GM12878 (cell line): ENCODE measurements around the gene TXNRD3. TPM values are rescaled to one million over a fixed set of nuclear protein-coding genes. Genes with fewer than 3 reads are reported as not detected.

Experiments used
- ATAC-seq: fragments of 200-7000 bp; cut with Tn5 transposase; 3 replicates; pipeline ENCODE4 v1.9.1; 2020; ENCODE audit warnings: mild to moderate bottlenecking, moderate library complexity
- BruUV-seq: library from RNA; stranded (reverse); fragments of 400-500 nt; replicated peaks from 2 replicates; lab custom pipeline; 2021; lab: Mats Ljungman, UMichigan
- CTCF ChIA-PET: fragments of 300-600 bp; sonication (Branson Sonifier 250); formaldehyde crosslinking; extraction: SDS; loops from one replicate; lab custom pipeline; 2021; ENCODE audit warnings: inconsistent platforms; lab: Yijun Ruan, JAX
- POLR2A ChIA-PET: fragments of 350-600 bp; formaldehyde crosslinking; extraction: SDS; loops from one replicate; lab custom pipeline; 2021; ENCODE audit warnings: inconsistent platforms; lab: Charles Lee
- RAD21 ChIA-PET: fragments of 300-600 bp; sonication (Branson Sonifier 250); formaldehyde crosslinking; loops from one replicate; lab custom pipeline; 2023; ENCODE audit warnings: antibody characterized with exemption; ENCODE audit not compliant: unreplicated experiment; lab: Charles Lee
- SMC1A ChIA-PET: fragments of 300-600 bp; sonication (Branson Sonifier 250); formaldehyde crosslinking; loops from one replicate; lab custom pipeline; 2023; ENCODE audit not compliant: unreplicated experiment, uncharacterized antibody; lab: Charles Lee
- DNase-seq: peaks from one replicate; pipeline ENCODE4 v3.0.0-alpha.2; 2011; ENCODE audit warnings: low read depth, low spot score
- FAIRE-seq: peaks from 3 replicates; lab custom pipeline; 2011; peaks lifted over from hg19 to GRCh38; lab: Jason Lieb, UNC
- H2AFZ ChIP-seq: 2 replicates; pipeline ENCODE4 v1.6.0; 2011; ENCODE audit warnings: low read depth, low read length, control low read depth; ENCODE audit not compliant: control insufficient read depth
- H3K27ac ChIP-seq: 2 replicates; pipeline ENCODE4 v1.5.1; 2011; ENCODE audit warnings: control low read depth; ENCODE audit not compliant: control insufficient read depth, insufficient read depth
- H3K27me3 ChIP-seq, 2 experiments: replicated peaks in 1 of 2; 2 replicates each; pipeline versions ENCODE4 v1.6.0 to v1.6.1; 2011; ENCODE audit warnings: low read length in 1 of 2; ENCODE audit not compliant: control insufficient read depth in 2 of 2, insufficient read depth in 2 of 2
- H3K36me3 ChIP-seq, 2 experiments: 2 replicates each; pipeline ENCODE4 v1.5.1; 2011; ENCODE audit warnings: low read length in 1 of 2; ENCODE audit not compliant: control insufficient read depth in 2 of 2, insufficient read depth in 2 of 2
- H3K4me1 ChIP-seq: 2 replicates; pipeline ENCODE4 v1.6.1; 2011; ENCODE audit warnings: mild to moderate bottlenecking, low read length, moderate library complexity, mixed read lengths; ENCODE audit not compliant: control insufficient read depth, insufficient read depth
- H3K4me2 ChIP-seq: 2 replicates; pipeline ENCODE4 v1.6.0; 2011; ENCODE audit warnings: control low read depth; ENCODE audit not compliant: control insufficient read depth, insufficient read depth
- H3K4me3 ChIP-seq: fragments of 200-600 bp; sonication (generic); 2 replicates; pipeline ENCODE4 v1.5.1; 2016
- H3K79me2 ChIP-seq: 2 replicates; pipeline ENCODE4 v1.6.0; 2011; ENCODE audit warnings: low read length; ENCODE audit not compliant: control insufficient read depth, insufficient read depth
- H3K9ac ChIP-seq: 2 replicates; pipeline ENCODE4 v1.8.0; 2011; ENCODE audit warnings: low read length, control low read depth, mixed read lengths; ENCODE audit not compliant: control insufficient read depth, insufficient read depth
- H3K9me3 ChIP-seq: replicated peaks from 3 replicates; pipeline ENCODE4 v1.5.1; 2011; ENCODE audit warnings: mild to moderate bottlenecking, low read length; ENCODE audit not compliant: control insufficient read depth, insufficient read depth
- H4K20me1 ChIP-seq: 2 replicates; pipeline ENCODE4 v1.6.0; 2011; ENCODE audit not compliant: control insufficient read depth, insufficient read depth
- E4F1 ChIP-seq: fragments of 450-650 bp; IDR thresholded peaks from 2 replicates; pipeline ENCODE4 v1.6.1; 2018; ENCODE audit warnings: borderline replicate concordance, mild to moderate bottlenecking; ENCODE audit not compliant: partially characterized antibody
- EP300 ChIP-seq, 2 experiments: fragments of 150-350 bp in 1 of 2; IDR thresholded peaks; 2 replicates each; pipeline ENCODE4 v1.6.1; 2011 to 2012; ENCODE audit warnings: low read depth in 2 of 2, low read length in 2 of 2, borderline replicate concordance in 1 of 2, improper control_type of control experiment in 1 of 2, inconsistent platforms in 1 of 2; ENCODE audit not compliant: control insufficient read depth in 1 of 2
- WGBS: methylation state at CpG from one replicate; pipeline ENCODE4 v1.1.6; 2016; ENCODE audit warnings: low lambda C conversion rate; ENCODE audit not compliant: insufficient replicate concordance, insufficient coverage; ENCODE audit errors: missing lambda C conversion rate; 5-methylcytosine and 5-hydroxymethylcytosine counted together
- in situ Hi-C: fragments of 300-500 bp; cut with MboI; formaldehyde crosslinking; loops from 9 replicates; pipeline ENCODE4 v1.14.3; 2018; ENCODE audit warnings: mixed read lengths
- intact Hi-C: fragments of 100-400 bp; cut with micrococcal nuclease; formaldehyde crosslinking; loops from one replicate; pipeline ENCODE4 v1.14.2; 2022; ENCODE audit not compliant: unreplicated experiment
- polyA plus RNA-seq, 11 experiments: library from polyadenylated mRNA; depleted of rRNA in 4 of 11; unstranded in 6 of 11; stranded (reverse) in 5 of 11; fragments of >200 nt; fragmentation: Nextera tagmentation in 4 of 11; fragmentation: Illumina TruSeq in 1 of 11; extraction: Ambion mirVana in 4 of 11; extraction: Trizol in 1 of 11; gene quantifications; 1 replicate in 1 of 11; 2 replicates in 10 of 11; pipeline versions ENCODE4 v1.2.1 to v1.2.3, GENCODE V29; 2011 to 2016; ENCODE audit warnings: inconsistent platforms in 2 of 11, missing spikeins in 2 of 11, low read depth in 1 of 11
- total RNA-seq, 4 experiments: library from RNA; depleted of rRNA in 3 of 4; stranded (reverse); fragments of >200 nt in 3 of 4; fragmentation: Illumina TruSeq in 1 of 4; extraction: Trizol in 1 of 4; gene quantifications; 2 replicates each; pipeline versions ENCODE4 v1.2.1 to v1.2.3, GENCODE V29; 2013 to 2021

TXNRD3 gene
- total and polyA plus RNA-seq, 10 of the 15 experiments (the other 5 are each of a cell fraction or from before 2014, with no cell fraction given), result not detected

GRCh38 chr3:126609909-126610308 lies 45.0 kb downstream of the TXNRD3 start:
- WGBS, result 12% methylated on average over 2 of the region's 2 CpGs
- no TSS peak for BruUV-seq
- no peak overlapping the region for H3K9ac ChIP-seq
- DNase-seq, result no peak
- CTCF ChIA-PET, result no interaction called here
- H3K9me3 ChIP-seq, result no peaks in the 10 kb centered on the region
- no peaks in the 10 kb centered on the region for H3K4me1 ChIP-seq
- H3K4me3 ChIP-seq, result no peak overlapping the region
- FAIRE-seq, result no peak
- POLR2A ChIA-PET, result no interaction called here
- ATAC-seq, result no peak
- H4K20me1 ChIP-seq, result no peaks in the 10 kb centered on the region
- intact Hi-C loops (no loop called here), in situ Hi-C loops (no loop called here)
- no peak overlapping the region for H2AFZ ChIP-seq
- H3K79me2 ChIP-seq, result no peaks in the 10 kb centered on the region
- TF ChIP-seq E4F1, result no peak
- TF ChIP-seq EP300 (IDR thresholded peaks at IDR 0.05; ENCODE audit: borderline replicate concordance in 1 of 2, control insufficient read depth in 1 of 2, low read depth in 2 of 2, low read length in 2 of 2), result no peak
- RAD21 ChIA-PET, result no interaction called here
- H3K27me3 ChIP-seq, result peaks cover 2 to 3% of the 10 kb centered on the region in 2 experiments; a peak in 1 of 4 replicates
- H3K4me2 ChIP-seq, result no peak overlapping the region
- no peaks in the 10 kb centered on the region for H3K36me3 ChIP-seq
- SMC1A ChIA-PET, result no interaction called here
- H3K27ac ChIP-seq, result no peak overlapping the region
